ENCODE data around the gene MORN3. TPM values are rescaled to one million over a fixed set of nuclear protein-coding genes. Genes with fewer than 3 reads are reported as not detected.
"Not testable (repeated sequence)": the region's sequence is repeated elsewhere in the genome, so short reads cannot be mapped to it uniquely, and the experiment has no call there.

Gene MORN3
- total and polyA plus RNA-seq, 10 of the 15 experiments (the other 5 are each of a cell fraction or from before 2014, with no cell fraction given) = 0.08 to 0.34 (median 0.17) TPM

DNA sequence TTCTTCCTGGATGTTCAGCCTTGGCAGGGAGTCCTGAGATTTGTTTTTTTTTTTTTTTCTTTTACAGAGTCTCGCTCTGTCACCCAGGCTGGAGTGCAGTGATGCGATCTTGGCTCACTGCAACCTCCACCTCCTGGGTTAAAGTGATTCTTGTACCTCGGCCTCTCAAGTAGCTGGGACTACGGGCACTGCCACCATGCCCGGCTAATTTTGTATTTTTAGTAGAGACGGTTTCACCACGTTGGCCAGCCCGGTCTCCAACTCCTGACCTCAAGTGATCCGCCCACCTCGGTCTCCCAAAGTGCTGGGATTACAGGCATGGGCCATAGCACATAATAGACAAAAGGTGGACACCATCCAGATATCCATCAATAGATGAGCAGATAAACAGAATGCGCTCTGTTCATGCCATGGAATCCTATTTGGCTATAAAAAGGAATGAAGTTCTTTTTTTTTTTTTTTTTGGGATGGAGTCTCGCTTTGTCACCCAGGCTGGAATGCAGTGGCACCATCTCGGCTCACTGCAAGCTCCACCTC lies 10.3 kb upstream of the MORN3 start:
- H3K4me1 ChIP-seq (ENCODE audit: control insufficient read depth, insufficient read depth, low read length); ATAC-seq; H3K4me2 ChIP-seq (ENCODE audit: control insufficient read depth, insufficient read depth); H4K20me1 ChIP-seq (ENCODE audit: control insufficient read depth, insufficient read depth); H3K27ac ChIP-seq (ENCODE audit: control insufficient read depth, insufficient read depth); in situ Hi-C loops (cut with MboI); H2AFZ ChIP-seq (ENCODE audit: control insufficient read depth, low read depth, low read length); BruUV-seq (replicated peaks); H3K27me3 ChIP-seq (replicated peaks in 1 of 2; ENCODE audit: control insufficient read depth in 2 of 2, insufficient read depth in 2 of 2, low read length in 1 of 2); FAIRE-seq; H3K79me2 ChIP-seq (ENCODE audit: control insufficient read depth, insufficient read depth, low read length); H3K9ac ChIP-seq (ENCODE audit: control insufficient read depth, insufficient read depth, low read length); H3K36me3 ChIP-seq (ENCODE audit: control insufficient read depth in 2 of 2, insufficient read depth in 2 of 2, low read length in 1 of 2); DNase-seq (ENCODE audit: low read depth, low spot score); H3K9me3 ChIP-seq (replicated peaks; ENCODE audit: control insufficient read depth, insufficient read depth, low read length); H3K4me3 ChIP-seq: not testable (repeated sequence)
- 81% methylated on average over 12 of the region's 13 CpGs for WGBS (ENCODE audit: insufficient coverage, insufficient replicate concordance, low lambda C conversion rate, missing lambda C conversion rate)
- intact Hi-C loops (cut with micrococcal nuclease; ENCODE audit: unreplicated experiment) = loop anchor here (5.0 kb wide), 2 partner anchors 127 to 347 kb away; no protein-coding TSS in a partner anchor
- SMC1A ChIA-PET (ENCODE audit: uncharacterized antibody, unreplicated experiment) = interaction anchor here (1.2 to 1.6 kb wide), 3 partner anchors 47 to 127 kb away, joined by 3 to 7 read pairs (median 3); no protein-coding TSS in a partner anchor
- POLR2A ChIA-PET = interaction anchor here (0.6 to 1.2 kb wide), 5 partner anchors 10 to 136 kb away, joined by 3 read pairs; partner anchors contain the start of gene ORAI1
- RAD21 ChIA-PET (ENCODE audit: unreplicated experiment) = interaction anchor here (0.6 to 0.7 kb wide), 3 partner anchors 44 to 143 kb away, joined by 3 read pairs; no protein-coding TSS in a partner anchor
- CTCF ChIA-PET = interaction anchor here (0.6 to 4.7 kb wide), 5 partner anchors 53 to 347 kb away, joined by 3 to 28 read pairs (median 7); partner anchors contain the start of gene ORAI1

DNA sequence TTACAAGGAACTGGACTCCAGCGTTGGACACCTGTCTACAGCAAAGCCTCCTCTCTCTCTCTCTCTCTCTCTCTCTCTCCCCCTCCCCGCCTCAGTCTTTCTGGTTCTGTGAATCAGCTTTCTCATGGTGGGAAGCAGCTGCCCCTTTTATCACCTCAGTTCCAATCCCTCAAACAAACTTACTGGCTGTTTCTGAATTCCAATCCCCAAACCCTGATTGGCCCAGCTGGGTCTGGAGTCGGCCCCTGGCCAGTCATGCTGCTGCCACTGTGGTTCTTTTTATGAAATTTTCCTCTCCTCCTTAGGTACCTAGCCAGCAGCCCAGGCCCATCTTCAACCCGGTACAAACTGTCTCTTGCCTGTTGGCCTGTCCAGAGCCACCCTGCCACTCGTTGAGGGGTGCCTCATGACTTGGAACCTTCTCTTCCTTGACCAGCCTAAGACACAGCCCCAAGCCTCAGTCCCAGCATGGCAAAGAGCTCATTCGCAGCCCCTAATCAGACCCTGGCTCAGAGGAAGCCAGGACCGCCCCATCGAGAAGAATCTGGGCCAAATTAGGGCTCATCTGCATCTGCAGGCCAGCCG lies 9.4 kb upstream of the MORN3 start:
- no peak for FAIRE-seq
- Histone ChIP-seq H3K27me3 (replicated peaks in 1 of 2; ENCODE audit: control insufficient read depth in 2 of 2, insufficient read depth in 2 of 2, low read length in 1 of 2) (no peaks in the 10 kb centered on the region), H2AFZ (ENCODE audit: control insufficient read depth, low read depth, low read length) (no peak overlapping the region), H3K4me1 (ENCODE audit: control insufficient read depth, insufficient read depth, low read length) (no peaks in the 10 kb centered on the region), H3K4me3 (no peak overlapping the region), H3K4me2 (ENCODE audit: control insufficient read depth, insufficient read depth) (no peak overlapping the region), H3K79me2 (ENCODE audit: control insufficient read depth, insufficient read depth, low read length) (no peaks in the 10 kb centered on the region), H3K9me3 (replicated peaks; ENCODE audit: control insufficient read depth, insufficient read depth, low read length) (no peaks in the 10 kb centered on the region), H3K9ac (ENCODE audit: control insufficient read depth, insufficient read depth, low read length) (no peak overlapping the region), H3K36me3 (ENCODE audit: control insufficient read depth in 2 of 2, insufficient read depth in 2 of 2, low read length in 1 of 2) (no peaks in the 10 kb centered on the region), H4K20me1 (ENCODE audit: control insufficient read depth, insufficient read depth) (no peaks in the 10 kb centered on the region), H3K27ac (ENCODE audit: control insufficient read depth, insufficient read depth) (no peak overlapping the region)
- intact Hi-C loops (cut with micrococcal nuclease; ENCODE audit: unreplicated experiment) (no loop called here), in situ Hi-C loops (cut with MboI) (no loop called here)
- RAD21 ChIA-PET (ENCODE audit: unreplicated experiment) = interaction anchor here (0.6 kb wide), 1 partner anchor 50 kb away, joined by 3 read pairs; no protein-coding TSS in a partner anchor
- BruUV-seq (replicated peaks) = no TSS peak
- SMC1A ChIA-PET (ENCODE audit: uncharacterized antibody, unreplicated experiment) = interaction anchor here (0.6 to 1.6 kb wide), 4 partner anchors 51 to 523 kb away, joined by 3 to 7 read pairs (median 3); no protein-coding TSS in a partner anchor
- no peak for ATAC-seq
- DNase-seq (ENCODE audit: low read depth, low spot score) = no peak
- 77% methylated on average over 9 of the region's 9 CpGs for WGBS (ENCODE audit: insufficient coverage, insufficient replicate concordance, low lambda C conversion rate, missing lambda C conversion rate)
- CTCF ChIA-PET = interaction anchor here (0.8 to 4.7 kb wide), 5 partner anchors 52 to 185 kb away, joined by 3 to 28 read pairs (median 7); partner anchors contain the start of gene ORAI1
- POLR2A ChIA-PET = interaction anchor here (1.2 kb wide), 1 partner anchor 52 kb away, joined by 3 read pairs; the partner anchor contains the start of gene ORAI1
- TF ChIP-seq CEBPB (IDR thresholded peaks at IDR 0.05; ENCODE audit: borderline replicate concordance in 1 of 2, low read depth in 2 of 2, low read length in 2 of 2) (no peak), RCOR1 (conservative IDR thresholded peaks at IDR 0.05; ENCODE audit: low read depth, low read length) (no peak), MTA2 (IDR thresholded peaks at IDR 0.05; ENCODE audit: low read depth) (no peak), FOXM1 (IDR thresholded peaks at IDR 0.05; ENCODE audit: low read depth, low read length) (no peak), POLR2AphosphoS5 (IDR thresholded peaks at IDR 0.05; ENCODE audit: low read length) (no peak)
- TF ChIP-seq, protein P1, sequence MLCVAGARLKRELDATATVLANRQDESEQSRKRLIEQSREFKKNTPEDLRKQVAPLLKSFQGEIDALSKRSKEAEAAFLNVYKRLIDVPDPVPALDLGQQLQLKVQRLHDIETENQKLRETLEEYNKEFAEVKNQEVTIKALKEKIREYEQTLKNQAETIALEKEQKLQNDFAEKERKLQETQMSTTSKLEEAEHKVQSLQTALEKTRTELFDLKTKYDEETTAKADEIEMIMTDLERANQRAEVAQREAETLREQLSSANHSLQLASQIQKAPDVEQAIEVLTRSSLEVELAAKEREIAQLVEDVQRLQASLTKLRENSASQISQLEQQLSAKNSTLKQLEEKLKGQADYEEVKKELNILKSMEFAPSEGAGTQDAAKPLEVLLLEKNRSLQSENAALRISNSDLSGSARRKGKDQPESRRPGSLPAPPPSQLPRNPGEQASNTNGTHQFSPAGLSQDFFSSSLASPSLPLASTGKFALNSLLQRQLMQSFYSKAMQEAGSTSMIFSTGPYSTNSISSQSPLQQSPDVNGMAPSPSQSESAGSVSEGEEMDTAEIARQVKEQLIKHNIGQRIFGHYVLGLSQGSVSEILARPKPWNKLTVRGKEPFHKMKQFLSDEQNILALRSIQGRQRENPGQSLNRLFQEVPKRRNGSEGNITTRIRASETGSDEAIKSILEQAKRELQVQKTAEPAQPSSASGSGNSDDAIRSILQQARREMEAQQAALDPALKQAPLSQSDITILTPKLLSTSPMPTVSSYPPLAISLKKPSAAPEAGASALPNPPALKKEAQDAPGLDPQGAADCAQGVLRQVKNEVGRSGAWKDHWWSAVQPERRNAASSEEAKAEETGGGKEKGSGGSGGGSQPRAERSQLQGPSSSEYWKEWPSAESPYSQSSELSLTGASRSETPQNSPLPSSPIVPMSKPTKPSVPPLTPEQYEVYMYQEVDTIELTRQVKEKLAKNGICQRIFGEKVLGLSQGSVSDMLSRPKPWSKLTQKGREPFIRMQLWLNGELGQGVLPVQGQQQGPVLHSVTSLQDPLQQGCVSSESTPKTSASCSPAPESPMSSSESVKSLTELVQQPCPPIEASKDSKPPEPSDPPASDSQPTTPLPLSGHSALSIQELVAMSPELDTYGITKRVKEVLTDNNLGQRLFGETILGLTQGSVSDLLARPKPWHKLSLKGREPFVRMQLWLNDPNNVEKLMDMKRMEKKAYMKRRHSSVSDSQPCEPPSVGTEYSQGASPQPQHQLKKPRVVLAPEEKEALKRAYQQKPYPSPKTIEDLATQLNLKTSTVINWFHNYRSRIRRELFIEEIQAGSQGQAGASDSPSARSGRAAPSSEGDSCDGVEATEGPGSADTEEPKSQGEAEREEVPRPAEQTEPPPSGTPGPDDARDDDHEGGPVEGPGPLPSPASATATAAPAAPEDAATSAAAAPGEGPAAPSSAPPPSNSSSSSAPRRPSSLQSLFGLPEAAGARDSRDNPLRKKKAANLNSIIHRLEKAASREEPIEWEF (IDR thresholded peaks at IDR 0.05; ENCODE audit: insufficient replicate concordance, low read depth, low read length) = no peak
- TF ChIP-seq, protein P2, sequence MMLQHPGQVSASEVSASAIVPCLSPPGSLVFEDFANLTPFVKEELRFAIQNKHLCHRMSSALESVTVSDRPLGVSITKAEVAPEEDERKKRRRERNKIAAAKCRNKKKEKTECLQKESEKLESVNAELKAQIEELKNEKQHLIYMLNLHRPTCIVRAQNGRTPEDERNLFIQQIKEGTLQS (IDR thresholded peaks at IDR 0.05; ENCODE audit: borderline replicate concordance, extremely low read depth, low read depth, low read length) = no peak
